ENCODE results near the gene SMIM43.

GRCh38 chr4:121712783-121713182 lies 52.2 kb downstream of the SMIM43 start:
- TF ChIP-seq EZH2 (IDR thresholded peaks at IDR 0.05; ENCODE audit: borderline replicate concordance, low read depth, low read length, poor library complexity, severe bottlenecking), result no peak
- TF ChIP-seq CTCF (conservative IDR thresholded peaks at IDR 0.05; ENCODE audit: low read depth, low read length), result no peak

Data from A673 (cell line).